Measurements from ENCODE around the gene GUCY1A2. TPM values are rescaled to one million over a fixed set of nuclear protein-coding genes. Genes with fewer than 3 reads are reported as not detected.

GUCY1A2 gene
- total RNA-seq, 1 experiment from 2014 or later, result 0.10 TPM

GRCh38 chr11:106920899-106921509, 97.3 kb downstream of the GUCY1A2 start:
- DNase-seq (ENCODE audit: low read depth, low spot score), result no peak
- TF ChIP-seq SP1 (IDR thresholded peaks at IDR 0.05; ENCODE audit: low read depth), result no peak
- TF ChIP-seq ZBTB33 (IDR thresholded peaks at IDR 0.05; ENCODE audit: extremely low read depth, insufficient replicate concordance, low read length), result no peak
- TF ChIP-seq SIN3A (IDR thresholded peaks at IDR 0.05; ENCODE audit: low read depth), result no peak
- TF ChIP-seq FOSL1 (IDR thresholded peaks at IDR 0.05; ENCODE audit: low read depth), result no peak
- TF ChIP-seq EZH2 (IDR thresholded peaks at IDR 0.05), result no peak
- TF ChIP-seq, protein P1, sequence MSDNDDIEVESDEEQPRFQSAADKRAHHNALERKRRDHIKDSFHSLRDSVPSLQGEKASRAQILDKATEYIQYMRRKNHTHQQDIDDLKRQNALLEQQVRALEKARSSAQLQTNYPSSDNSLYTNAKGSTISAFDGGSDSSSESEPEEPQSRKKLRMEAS (IDR thresholded peaks at IDR 0.05), result no peak
- no peak overlapping the region for H3K4me2 ChIP-seq (ENCODE audit: low read length)
- H4K20me1 ChIP-seq (ENCODE audit: insufficient read depth), result no peaks in the 10 kb centered on the region
- H3K27me3 ChIP-seq (ENCODE audit: insufficient read depth, low read length), result no peaks in the 10 kb centered on the region
- BruUV-seq (replicated peaks), result no TSS peak
- no peak overlapping the region for H3K9ac ChIP-seq (ENCODE audit: low read length)
- H3K79me2 ChIP-seq (ENCODE audit: insufficient read depth, low read length), result no peaks in the 10 kb centered on the region
- H3K9me3 ChIP-seq (ENCODE audit: control insufficient read depth in 1 of 2, insufficient read depth in 1 of 2, low read depth in 1 of 2, low read length in 2 of 2), result no peaks in the 10 kb centered on the region
- no peak overlapping the region for H2AFZ ChIP-seq (ENCODE audit: low read depth, low read length, poor library complexity, severe bottlenecking)
- H3K27ac ChIP-seq (ENCODE audit: low read depth, low read length), result no peak overlapping the region
- intact Hi-C loops (cut with micrococcal nuclease), result no loop called here
- H3K36me3 ChIP-seq (ENCODE audit: control insufficient read depth in 1 of 2, insufficient read depth in 2 of 2, low read length in 2 of 2), result no peaks in the 10 kb centered on the region
- ChIA-PET CTCF (no interaction called here), POLR2A (no interaction called here), RAD21 (ENCODE audit: low non-redundant PET in 1 of 2, low total read pairs in 2 of 2, uncharacterized antibody in 2 of 2, unreplicated experiment in 2 of 2) (no interaction called here)
- H3K9me2 ChIP-seq (ENCODE audit: insufficient read depth), result no peaks in the 10 kb centered on the region
- no peak overlapping the region for H3K4me3 ChIP-seq (replicated peaks in 1 of 2; ENCODE audit: low read depth in 1 of 2, low read length in 2 of 2)
- H3K4me1 ChIP-seq (ENCODE audit: control insufficient read depth in 1 of 2, insufficient read depth in 2 of 2, low read length in 2 of 2), result no peaks in the 10 kb centered on the region
- no peak for ATAC-seq

DNA sequence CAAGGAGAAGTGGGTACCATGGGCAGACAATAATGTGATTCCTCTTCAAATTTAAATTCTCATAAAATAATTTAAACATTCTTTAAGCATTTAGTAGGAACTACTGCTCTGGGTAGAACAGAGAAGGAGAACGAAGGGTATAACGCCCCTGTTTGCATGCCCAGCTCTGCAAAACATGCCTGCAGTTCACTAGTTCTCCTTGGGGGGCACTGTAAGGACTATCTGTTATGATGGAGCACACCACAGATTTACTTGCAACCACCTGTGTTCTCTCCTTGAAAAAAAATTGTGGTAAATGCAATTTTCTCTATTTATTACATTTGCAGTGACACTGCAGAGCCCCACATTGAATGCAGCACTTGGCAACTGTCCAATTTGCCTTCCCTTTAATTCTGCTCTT, 100.3 kb downstream of the GUCY1A2 start:
- ATAC-seq, result peak; percentile 87
- peak; percentile 18 for DNase-seq (ENCODE audit: low read depth, low spot score)
- no peak for TF ChIP-seq ELF1 (IDR thresholded peaks at IDR 0.05; ENCODE audit: borderline replicate concordance, low read depth)
- TF ChIP-seq, protein P2, sequence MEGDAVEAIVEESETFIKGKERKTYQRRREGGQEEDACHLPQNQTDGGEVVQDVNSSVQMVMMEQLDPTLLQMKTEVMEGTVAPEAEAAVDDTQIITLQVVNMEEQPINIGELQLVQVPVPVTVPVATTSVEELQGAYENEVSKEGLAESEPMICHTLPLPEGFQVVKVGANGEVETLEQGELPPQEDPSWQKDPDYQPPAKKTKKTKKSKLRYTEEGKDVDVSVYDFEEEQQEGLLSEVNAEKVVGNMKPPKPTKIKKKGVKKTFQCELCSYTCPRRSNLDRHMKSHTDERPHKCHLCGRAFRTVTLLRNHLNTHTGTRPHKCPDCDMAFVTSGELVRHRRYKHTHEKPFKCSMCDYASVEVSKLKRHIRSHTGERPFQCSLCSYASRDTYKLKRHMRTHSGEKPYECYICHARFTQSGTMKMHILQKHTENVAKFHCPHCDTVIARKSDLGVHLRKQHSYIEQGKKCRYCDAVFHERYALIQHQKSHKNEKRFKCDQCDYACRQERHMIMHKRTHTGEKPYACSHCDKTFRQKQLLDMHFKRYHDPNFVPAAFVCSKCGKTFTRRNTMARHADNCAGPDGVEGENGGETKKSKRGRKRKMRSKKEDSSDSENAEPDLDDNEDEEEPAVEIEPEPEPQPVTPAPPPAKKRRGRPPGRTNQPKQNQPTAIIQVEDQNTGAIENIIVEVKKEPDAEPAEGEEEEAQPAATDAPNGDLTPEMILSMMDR (IDR thresholded peaks at IDR 0.05 in 2 of 3, conservative IDR thresholded peaks at IDR 0.05 in 1 of 3; ENCODE audit: borderline replicate concordance in 1 of 3, insufficient read depth in 1 of 3, low read depth in 2 of 3, low read length in 2 of 3), result peak in 2 of 3 experiments; percentile 68 to 75; a peak in 4 of 6 replicates
- TF ChIP-seq CBX3 (IDR thresholded peaks at IDR 0.05; ENCODE audit: low read depth), result no peak
- TF ChIP-seq POLR2AphosphoS5 (IDR thresholded peaks at IDR 0.05; ENCODE audit: low read depth, low read length), result no peak
- TF ChIP-seq, protein P1 (IDR thresholded peaks at IDR 0.05), result no peak
- no peak for TF ChIP-seq EGR1 (IDR thresholded peaks at IDR 0.05; ENCODE audit: low read depth)
- TF ChIP-seq ATF3 (IDR thresholded peaks at IDR 0.05), result no peak
- Histone ChIP-seq H2AFZ (ENCODE audit: low read depth, low read length, poor library complexity, severe bottlenecking) (no peak overlapping the region), H3K4me3 (replicated peaks in 1 of 2; ENCODE audit: low read depth in 1 of 2, low read length in 2 of 2) (no peak overlapping the region), H3K27me3 (ENCODE audit: insufficient read depth, low read length) (no peaks in the 10 kb centered on the region), H3K9me2 (ENCODE audit: insufficient read depth) (no peaks in the 10 kb centered on the region), H4K20me1 (ENCODE audit: insufficient read depth) (no peaks in the 10 kb centered on the region), H3K4me2 (ENCODE audit: low read length) (no peak overlapping the region), H3K27ac (ENCODE audit: low read depth, low read length) (no peak overlapping the region), H3K4me1 (ENCODE audit: control insufficient read depth in 1 of 2, insufficient read depth in 2 of 2, low read length in 2 of 2) (no peaks in the 10 kb centered on the region), H3K9me3 (ENCODE audit: control insufficient read depth in 1 of 2, insufficient read depth in 1 of 2, low read depth in 1 of 2, low read length in 2 of 2) (no peaks in the 10 kb centered on the region), H3K36me3 (ENCODE audit: control insufficient read depth in 1 of 2, insufficient read depth in 2 of 2, low read length in 2 of 2) (no peaks in the 10 kb centered on the region), H3K9ac (ENCODE audit: low read length) (no peak overlapping the region), H3K79me2 (ENCODE audit: insufficient read depth, low read length) (no peaks in the 10 kb centered on the region)
- intact Hi-C loops (cut with micrococcal nuclease), result no loop called here
- ChIA-PET CTCF (no interaction called here), POLR2A (no interaction called here), RAD21 (ENCODE audit: low non-redundant PET in 1 of 2, low total read pairs in 2 of 2, uncharacterized antibody in 2 of 2, unreplicated experiment in 2 of 2) (no interaction called here)
- no TSS peak for BruUV-seq (replicated peaks)
